NK-92 (cell line): Measurements from ENCODE around the gene RBL1.
"Not testable (repeated sequence)": the region's sequence is repeated elsewhere in the genome, so short reads cannot be mapped to it uniquely, and the experiment has no call there.

Experiments used
- DNase-seq: peaks from one replicate; lab custom pipeline; 2025; ENCODE audit not compliant: unreplicated experiment; lab: John Stamatoyannopoulos, UW

RBL1 gene

DNA sequence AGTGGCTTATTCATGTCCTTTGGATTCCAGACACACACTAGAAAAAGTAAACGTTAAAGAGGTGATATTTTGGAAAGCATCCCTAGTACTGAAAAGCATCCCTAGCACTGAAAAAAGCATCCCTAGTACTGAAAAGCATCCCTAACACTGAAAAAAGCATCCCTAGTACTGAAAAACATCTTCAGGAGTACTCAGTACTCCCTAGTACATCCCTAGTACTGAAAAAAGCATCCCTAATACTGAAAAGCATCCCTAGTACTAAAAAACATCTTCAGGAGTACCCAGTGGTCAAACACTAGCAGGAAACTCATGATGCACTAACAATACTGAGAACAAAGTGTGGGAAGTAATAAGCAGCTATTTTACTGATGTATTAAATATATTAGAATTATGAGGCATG is 98.7 kb downstream of the RBL1 start:
- no peak for DNase-seq

GRCh38 chr20:36994221-36994620 is 101.6 kb downstream of the RBL1 start:
- DNase-seq: not testable (repeated sequence)

- no peak for DNase-seq
Measured at GRCh38 chr20:36992802-36993334, 102.9 kb downstream of the RBL1 start.

DNA sequence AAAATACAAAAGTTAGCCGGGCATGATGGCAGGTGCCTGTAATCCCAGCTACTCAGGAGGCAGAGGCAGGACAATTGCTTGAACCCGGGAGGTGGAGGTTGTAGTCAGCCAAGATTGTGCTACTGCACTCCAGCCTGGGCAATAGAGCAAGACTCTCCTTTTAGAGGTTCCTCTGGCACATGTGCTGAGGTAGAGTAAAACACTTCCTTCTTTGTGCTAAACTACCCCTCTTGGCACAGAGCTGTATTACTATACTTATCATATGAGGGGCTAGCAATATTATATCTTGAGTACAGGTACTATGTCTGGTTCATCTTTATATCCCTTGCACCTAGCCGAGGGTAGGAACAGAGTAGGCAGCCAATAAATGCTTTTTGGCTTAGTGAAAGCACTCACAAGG is 104.1 kb downstream of the RBL1 start:
- DNase-seq: no peak

DNA sequence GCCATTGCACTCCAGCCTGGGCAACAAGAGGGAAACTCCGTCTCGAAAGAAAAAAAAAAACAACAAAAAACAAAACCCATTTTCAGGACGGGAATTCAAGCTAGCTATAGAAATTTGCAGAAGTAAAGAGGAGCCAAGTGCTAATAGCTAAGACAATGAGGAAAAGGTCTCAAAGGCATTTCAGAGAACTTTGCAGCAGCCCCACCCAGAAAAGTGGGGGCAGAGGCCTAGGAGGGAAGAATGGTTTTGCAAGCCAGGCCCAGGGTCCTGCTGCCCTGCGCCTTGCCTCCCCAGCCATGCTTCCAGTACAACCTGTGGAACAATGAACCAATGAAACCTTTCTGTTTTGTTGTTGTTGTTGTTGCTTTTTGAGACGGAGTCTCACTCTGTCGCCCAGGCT is 106.0 kb downstream of the RBL1 start:
- DNase-seq: no peak

DNA sequence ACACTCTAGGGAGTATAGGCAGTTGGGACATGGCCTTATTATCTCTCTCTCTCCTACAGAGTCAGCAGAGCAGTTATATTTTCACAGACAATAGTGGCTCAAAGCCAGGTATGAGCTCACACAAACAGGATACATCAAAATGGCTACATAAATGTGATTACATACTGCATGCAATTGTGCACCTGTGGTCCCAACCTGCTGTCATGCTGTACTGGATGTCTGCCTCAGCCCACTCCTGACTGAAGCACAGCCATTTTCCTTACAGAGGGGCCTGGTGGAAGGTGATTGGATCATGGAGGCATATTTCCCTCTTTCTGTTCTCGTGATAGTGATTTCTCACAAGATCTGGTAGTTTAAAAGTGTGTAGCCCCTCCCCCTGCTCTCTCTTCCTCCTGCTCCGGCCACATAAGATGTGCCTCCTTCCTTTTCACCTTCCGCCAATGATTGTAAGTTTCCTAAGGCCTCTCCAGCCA is 107.3 kb downstream of the RBL1 start:
- no peak for DNase-seq

DNA sequence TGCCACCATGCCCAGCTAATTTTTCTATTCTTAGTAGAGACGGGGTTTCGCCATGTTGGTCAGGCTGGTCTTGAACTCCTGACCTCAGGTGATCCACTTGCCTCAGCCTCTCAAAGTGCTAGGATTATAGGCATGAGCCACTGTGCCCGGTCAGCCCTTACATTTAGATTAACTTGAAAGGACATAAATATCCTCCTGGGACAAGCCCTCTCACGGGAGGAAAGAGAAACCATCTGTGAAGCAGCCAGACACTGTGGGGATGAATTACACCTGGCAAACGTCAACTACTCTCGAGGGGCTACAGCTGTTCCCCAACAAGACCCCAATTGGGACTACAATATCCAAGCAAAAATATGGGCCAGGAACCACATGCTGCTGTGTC is 111.5 kb downstream of the RBL1 start:
- DNase-seq: no peak

GRCh38 chr20:36975099-36975818 is 120.5 kb downstream of the RBL1 start:
- no peak for DNase-seq

- DNase-seq: no peak
Measured at GRCh38 chr20:36974660-36975059, 121.1 kb downstream of the RBL1 start.

GRCh38 chr20:36971103-36971502 is 124.7 kb downstream of the RBL1 start:
- no peak for DNase-seq

- DNase-seq: no peak
Measured at GRCh38 chr20:36969478-36970186, 126.2 kb downstream of the RBL1 start.

- no peak for DNase-seq
Measured at GRCh38 chr20:36969051-36969450, 126.7 kb downstream of the RBL1 start.

DNA sequence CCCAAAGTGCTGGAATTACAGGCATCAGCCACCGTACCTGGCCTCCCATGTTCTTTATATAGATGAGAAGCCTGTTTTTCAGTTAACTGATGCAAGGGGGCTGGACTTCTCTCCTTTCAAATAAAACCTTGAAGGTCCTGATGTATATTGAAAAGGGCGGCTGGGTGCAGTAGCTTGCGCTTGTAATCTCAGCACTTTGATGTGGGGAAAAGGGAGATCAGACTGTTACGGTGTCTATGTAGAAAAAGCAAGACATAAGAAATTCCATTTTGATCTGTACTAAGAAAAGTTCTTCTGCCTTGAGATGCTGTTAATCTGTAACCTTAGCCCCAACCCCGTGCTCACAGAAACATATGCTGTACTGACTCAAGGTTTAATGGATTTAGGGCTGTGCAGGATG is 128.2 kb downstream of the RBL1 start:
- no peak for DNase-seq

DNA sequence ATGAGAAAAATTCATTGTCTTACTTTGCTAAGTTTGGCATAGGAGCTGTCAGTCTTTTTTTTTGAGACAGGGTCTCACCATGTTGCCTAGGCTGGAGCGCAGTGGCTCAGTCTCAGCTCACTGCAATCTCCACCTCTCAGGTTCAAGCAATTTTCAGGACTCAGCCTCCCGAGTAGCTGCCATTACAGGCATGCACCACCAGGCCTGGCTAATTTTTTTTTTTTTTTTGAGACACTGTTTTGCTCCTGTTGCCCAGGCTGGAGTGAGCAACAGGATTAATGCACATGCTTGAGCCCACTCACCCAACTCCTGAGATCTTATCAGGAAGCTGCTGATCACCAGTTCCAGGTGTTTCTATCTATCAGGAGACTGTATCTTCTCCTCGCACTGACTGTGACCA is 128.8 kb downstream of the RBL1 start:
- DNase-seq: not testable (repeated sequence)

DNA sequence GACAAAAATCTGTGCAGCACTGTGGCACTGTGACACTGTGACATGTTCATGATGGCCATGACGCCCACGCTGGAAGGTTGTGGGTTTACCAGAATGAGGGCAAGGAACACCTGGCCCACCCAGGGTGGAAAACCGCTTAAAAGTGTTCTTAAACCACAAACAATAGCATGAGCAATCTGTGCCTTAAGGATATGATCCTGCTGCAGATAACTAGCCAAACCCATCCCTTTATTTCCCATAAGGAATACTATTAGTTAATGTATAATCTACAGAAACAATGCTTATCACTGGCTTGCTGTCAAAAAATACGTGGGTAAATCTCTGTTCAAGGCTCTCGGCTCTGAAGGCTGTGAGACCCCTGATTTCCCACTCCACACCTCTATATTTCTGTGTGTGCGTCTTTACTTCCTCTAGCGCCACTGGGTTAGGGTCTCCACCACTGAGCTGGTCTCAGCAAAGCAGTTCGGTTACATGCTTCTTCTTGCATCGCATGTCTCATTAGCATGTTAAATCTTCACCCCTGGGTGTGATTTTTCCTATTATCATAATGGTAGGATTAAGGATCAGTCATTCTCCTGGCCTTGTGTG is 133.3 kb downstream of the RBL1 start:
- DNase-seq: not testable (repeated sequence)

- no peak for DNase-seq
Measured at GRCh38 chr20:36959242-36959641, 136.6 kb downstream of the RBL1 start.

GRCh38 chr20:36957875-36958667 is 137.7 kb downstream of the RBL1 start:
- DNase-seq: no peak

- no peak for DNase-seq
Measured at GRCh38 chr20:36956674-36957073, 139.1 kb downstream of the RBL1 start.

DNA sequence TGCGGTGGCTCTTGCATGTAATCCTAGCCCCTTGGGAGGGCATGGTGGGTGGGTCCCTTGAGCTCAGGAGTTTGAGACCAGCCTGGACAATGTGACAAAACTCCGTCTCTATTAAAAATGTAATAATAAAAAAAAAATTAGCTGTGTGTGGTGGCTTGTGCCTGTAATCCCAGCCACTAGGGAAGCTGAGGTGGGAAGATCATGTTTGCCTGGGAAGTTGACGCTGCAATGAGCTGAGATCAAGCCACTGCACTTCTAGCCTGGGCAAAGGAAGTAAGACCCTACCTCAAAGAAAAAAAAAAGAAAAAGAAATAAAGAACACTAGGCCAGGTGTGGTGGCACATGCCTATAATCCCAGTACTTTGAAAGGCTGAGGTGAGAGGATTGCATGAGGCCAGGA is 139.8 kb downstream of the RBL1 start:
- no peak for DNase-seq

DNA sequence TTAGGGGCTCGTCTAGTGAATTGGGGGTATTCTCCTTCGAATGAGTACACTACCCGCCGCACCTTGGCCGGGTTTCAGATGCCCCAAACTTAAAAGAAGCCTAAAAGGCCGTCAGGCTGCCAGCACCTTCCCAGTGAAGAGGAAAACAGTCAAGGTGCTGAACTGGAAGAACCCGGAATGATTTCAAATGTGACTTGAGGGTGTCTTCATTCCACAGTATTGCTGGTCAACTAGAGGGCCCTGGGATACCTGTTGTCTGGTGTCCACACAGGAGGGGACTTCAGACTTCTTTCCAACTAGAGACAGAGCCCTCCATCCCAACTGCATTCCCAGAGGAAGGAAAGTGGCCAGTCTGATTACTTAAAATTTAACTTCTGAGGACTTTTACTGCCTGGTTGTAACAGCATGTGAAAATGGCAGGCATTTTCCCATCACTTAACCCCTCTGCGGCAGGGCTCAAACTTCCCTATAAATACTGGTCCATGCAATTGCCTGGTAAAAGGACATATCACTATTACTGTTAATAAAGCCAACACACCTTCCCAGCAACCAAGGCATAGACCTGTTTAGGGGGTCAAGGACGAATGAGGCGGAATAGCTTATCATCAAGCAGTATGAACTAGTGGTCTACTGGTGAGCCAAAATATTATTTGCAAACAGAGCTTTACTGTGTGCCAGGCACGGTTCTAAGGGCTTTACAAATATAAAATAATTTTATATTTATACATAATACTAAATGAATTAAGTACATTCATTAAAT is 143.6 kb downstream of the RBL1 start:
- no peak for DNase-seq
